Neural cell (in vitro differentiated cells): ENCODE results near the gene XPR1. TPM values are rescaled to one million over a fixed set of nuclear protein-coding genes. Genes with fewer than 3 reads are reported as not detected.

Experiments used
- H2AFZ ChIP-seq: fragments of 200-600, 300-800 bp; sonication (generic), shearing (Covaris generic); 2 replicates; pipeline ENCODE4 v1.6.0; 2014; ENCODE audit warnings: low read depth, mild to moderate bottlenecking, antibody characterized with exemption, low read length, moderate library complexity
- H3F3A ChIP-seq: fragments of 200-600 bp; shearing (Covaris generic); 2 replicates; pipeline ENCODE4 v1.6.1; 2016; ENCODE audit warnings: mild to moderate bottlenecking, moderate library complexity, mixed read lengths, antibody characterized with exemption, low read length; ENCODE audit not compliant: insufficient read depth, poor library complexity, severe bottlenecking
- H3K27ac ChIP-seq: fragments of 200-600, 300-800 bp; sonication (generic), shearing (Covaris generic); 2 replicates; pipeline ENCODE4 v1.5.1; 2014; ENCODE audit warnings: mild to moderate bottlenecking, low read length, moderate library complexity
- H3K27me3 ChIP-seq: fragments of 300-800, 200-600 bp; sonication (generic), shearing (Covaris generic); 2 replicates; pipeline ENCODE4 v1.6.0; 2014; ENCODE audit warnings: mild to moderate bottlenecking, low read depth, low read length, moderate library complexity; ENCODE audit not compliant: insufficient read depth
- H3K36me3 ChIP-seq: fragments of 300-800, 200-600 bp; sonication (generic), shearing (Covaris generic); 2 replicates; pipeline ENCODE4 v1.5.1; 2014; ENCODE audit warnings: mild to moderate bottlenecking, antibody characterized with exemption, low read length, moderate library complexity; ENCODE audit not compliant: insufficient read depth
- H3K4me2 ChIP-seq: fragments of 300-800, 200-600 bp; sonication (generic), shearing (Covaris generic); 2 replicates; pipeline ENCODE4 v1.6.0; 2014; ENCODE audit warnings: mild to moderate bottlenecking, low read length
- H3K4me3 ChIP-seq: fragments of 300-800, 200-600 bp; sonication (generic), shearing (Covaris generic); 2 replicates; pipeline ENCODE4 v1.5.1; 2014; ENCODE audit warnings: mild to moderate bottlenecking, low read length, moderate library complexity
- H3K79me2 ChIP-seq: fragments of 200-600 bp; shearing (Covaris generic); replicated peaks from 2 replicates; pipeline ENCODE4 v1.6.0; 2014; ENCODE audit warnings: mild to moderate bottlenecking, low read length, moderate library complexity; ENCODE audit not compliant: insufficient read depth
- H3K9ac ChIP-seq: fragments of 300-800, 200-600 bp; sonication (generic), shearing (Covaris generic); 2 replicates; pipeline ENCODE4 v1.6.1; 2016; ENCODE audit warnings: mild to moderate bottlenecking, low read length, mixed read lengths
- H3K9me2 ChIP-seq: fragments of 200-600 bp; shearing (Covaris generic); 2 replicates; pipeline ENCODE4 v1.6.1; 2016; ENCODE audit warnings: mild to moderate bottlenecking, low read length, mixed read lengths; ENCODE audit not compliant: insufficient read depth
- H3K9me3 ChIP-seq: fragments of 200-600, 300-800 bp; sonication (generic), shearing (Covaris generic); 2 replicates; pipeline ENCODE4 v1.6.1; 2016; ENCODE audit warnings: mild to moderate bottlenecking, mixed run types, low read length, moderate library complexity, mixed read lengths
- H4K20me1 ChIP-seq: fragments of 200-600 bp; shearing (Covaris generic); 2 replicates; pipeline ENCODE4 v1.6.1; 2016; ENCODE audit warnings: mild to moderate bottlenecking, mixed run types; ENCODE audit not compliant: insufficient read depth
- EP300 ChIP-seq: fragments of 450-650 bp; conservative IDR thresholded peaks from 2 replicates; pipeline ENCODE4 v1.6.1; 2014; ENCODE audit warnings: antibody characterized with exemption, mild to moderate bottlenecking, moderate library complexity; ENCODE audit not compliant: poor library complexity, severe bottlenecking
- EZH2 ChIP-seq: fragments of 200-600, 300-800 bp; shearing (Covaris generic), sonication (generic); IDR thresholded peaks from 2 replicates; pipeline ENCODE4 v1.6.1; 2014; ENCODE audit warnings: antibody characterized with exemption, low read length, borderline replicate concordance, mild to moderate bottlenecking; ENCODE audit not compliant: insufficient read depth, poor library complexity, severe bottlenecking
- MXI1 ChIP-seq: fragments of 450-650 bp; conservative IDR thresholded peaks from 2 replicates; pipeline ENCODE4 v1.6.1; 2014; ENCODE audit warnings: antibody characterized with exemption, mild to moderate bottlenecking; ENCODE audit not compliant: poor library complexity, severe bottlenecking
- POLR2AphosphoS5 ChIP-seq: IDR thresholded peaks from 2 replicates; pipeline ENCODE4 v1.6.1; 2012
- RAD21 ChIP-seq: fragments of 450-650 bp; conservative IDR thresholded peaks from 2 replicates; pipeline ENCODE4 v1.6.1; 2014; ENCODE audit warnings: antibody characterized with exemption, mild to moderate bottlenecking, moderate library complexity
- SMC3 ChIP-seq: fragments of 450-650 bp; conservative IDR thresholded peaks from 2 replicates; pipeline ENCODE4 v1.6.1; 2014; ENCODE audit warnings: antibody characterized with exemption, mild to moderate bottlenecking, moderate library complexity; ENCODE audit not compliant: poor library complexity
- TAF1 ChIP-seq: IDR thresholded peaks from 2 replicates; pipeline ENCODE4 v1.6.1; 2012; ENCODE audit warnings: low read depth
- polyA plus RNA-seq: library from polyadenylated mRNA; depleted of rRNA; stranded (reverse); fragments of >200 nt; gene quantifications from 2 replicates; pipeline ENCODE4 v1.2.3, GENCODE V29; 2014
- TF ChIP-seq, protein P1 (sequence below): fragments of 450-650 bp; IDR thresholded peaks from 2 replicates; pipeline ENCODE4 v1.5.1; 2014; ENCODE audit warnings: antibody characterized with exemption, mild to moderate bottlenecking, moderate library complexity; ENCODE audit not compliant: poor library complexity, severe bottlenecking
- TF ChIP-seq, protein P2 (sequence below): IDR thresholded peaks from 2 replicates; pipeline ENCODE4 v1.6.1; 2012; ENCODE audit warnings: borderline replicate concordance

The XPR1 gene
- polyA plus RNA-seq, 1 donor from 2014 or later: 185 TPM

DNA sequence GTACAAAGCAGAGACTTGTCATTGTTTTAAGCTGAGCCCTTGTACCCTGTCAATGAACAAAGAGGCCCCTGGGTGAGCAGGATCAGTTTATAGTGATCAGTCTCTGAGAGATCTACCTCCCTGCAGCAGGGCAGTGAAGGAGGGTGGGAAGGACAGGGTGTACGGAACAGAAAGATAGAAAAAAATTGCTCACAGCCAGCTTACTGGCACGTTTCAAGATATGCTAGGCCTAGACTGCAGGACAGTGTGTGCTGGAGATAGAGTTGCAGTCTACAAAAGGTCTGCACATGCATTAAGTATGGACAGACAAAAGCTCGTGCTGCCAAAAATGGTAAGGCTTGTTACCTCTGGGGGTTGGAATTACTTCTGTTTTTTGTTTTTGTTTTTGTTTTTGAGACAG lies 38.4 kb upstream of the XPR1 start:
- no peak overlapping the region for H3K4me3 ChIP-seq
- H3K79me2 ChIP-seq: no peaks in the 10 kb centered on the region
- no peaks in the 10 kb centered on the region for H3K27me3 ChIP-seq
- H3K9ac ChIP-seq: no peak overlapping the region
- peak overlapping the region; percentile 16 for H2AFZ ChIP-seq
- no peak overlapping the region for H3K4me2 ChIP-seq
- no peaks in the 10 kb centered on the region for H3K36me3 ChIP-seq
- no peaks in the 10 kb centered on the region for H3K9me2 ChIP-seq
- no peaks in the 10 kb centered on the region for H3K9me3 ChIP-seq
- TF ChIP-seq, protein P1, sequence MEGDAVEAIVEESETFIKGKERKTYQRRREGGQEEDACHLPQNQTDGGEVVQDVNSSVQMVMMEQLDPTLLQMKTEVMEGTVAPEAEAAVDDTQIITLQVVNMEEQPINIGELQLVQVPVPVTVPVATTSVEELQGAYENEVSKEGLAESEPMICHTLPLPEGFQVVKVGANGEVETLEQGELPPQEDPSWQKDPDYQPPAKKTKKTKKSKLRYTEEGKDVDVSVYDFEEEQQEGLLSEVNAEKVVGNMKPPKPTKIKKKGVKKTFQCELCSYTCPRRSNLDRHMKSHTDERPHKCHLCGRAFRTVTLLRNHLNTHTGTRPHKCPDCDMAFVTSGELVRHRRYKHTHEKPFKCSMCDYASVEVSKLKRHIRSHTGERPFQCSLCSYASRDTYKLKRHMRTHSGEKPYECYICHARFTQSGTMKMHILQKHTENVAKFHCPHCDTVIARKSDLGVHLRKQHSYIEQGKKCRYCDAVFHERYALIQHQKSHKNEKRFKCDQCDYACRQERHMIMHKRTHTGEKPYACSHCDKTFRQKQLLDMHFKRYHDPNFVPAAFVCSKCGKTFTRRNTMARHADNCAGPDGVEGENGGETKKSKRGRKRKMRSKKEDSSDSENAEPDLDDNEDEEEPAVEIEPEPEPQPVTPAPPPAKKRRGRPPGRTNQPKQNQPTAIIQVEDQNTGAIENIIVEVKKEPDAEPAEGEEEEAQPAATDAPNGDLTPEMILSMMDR: no peak
- TF ChIP-seq, protein P2, sequence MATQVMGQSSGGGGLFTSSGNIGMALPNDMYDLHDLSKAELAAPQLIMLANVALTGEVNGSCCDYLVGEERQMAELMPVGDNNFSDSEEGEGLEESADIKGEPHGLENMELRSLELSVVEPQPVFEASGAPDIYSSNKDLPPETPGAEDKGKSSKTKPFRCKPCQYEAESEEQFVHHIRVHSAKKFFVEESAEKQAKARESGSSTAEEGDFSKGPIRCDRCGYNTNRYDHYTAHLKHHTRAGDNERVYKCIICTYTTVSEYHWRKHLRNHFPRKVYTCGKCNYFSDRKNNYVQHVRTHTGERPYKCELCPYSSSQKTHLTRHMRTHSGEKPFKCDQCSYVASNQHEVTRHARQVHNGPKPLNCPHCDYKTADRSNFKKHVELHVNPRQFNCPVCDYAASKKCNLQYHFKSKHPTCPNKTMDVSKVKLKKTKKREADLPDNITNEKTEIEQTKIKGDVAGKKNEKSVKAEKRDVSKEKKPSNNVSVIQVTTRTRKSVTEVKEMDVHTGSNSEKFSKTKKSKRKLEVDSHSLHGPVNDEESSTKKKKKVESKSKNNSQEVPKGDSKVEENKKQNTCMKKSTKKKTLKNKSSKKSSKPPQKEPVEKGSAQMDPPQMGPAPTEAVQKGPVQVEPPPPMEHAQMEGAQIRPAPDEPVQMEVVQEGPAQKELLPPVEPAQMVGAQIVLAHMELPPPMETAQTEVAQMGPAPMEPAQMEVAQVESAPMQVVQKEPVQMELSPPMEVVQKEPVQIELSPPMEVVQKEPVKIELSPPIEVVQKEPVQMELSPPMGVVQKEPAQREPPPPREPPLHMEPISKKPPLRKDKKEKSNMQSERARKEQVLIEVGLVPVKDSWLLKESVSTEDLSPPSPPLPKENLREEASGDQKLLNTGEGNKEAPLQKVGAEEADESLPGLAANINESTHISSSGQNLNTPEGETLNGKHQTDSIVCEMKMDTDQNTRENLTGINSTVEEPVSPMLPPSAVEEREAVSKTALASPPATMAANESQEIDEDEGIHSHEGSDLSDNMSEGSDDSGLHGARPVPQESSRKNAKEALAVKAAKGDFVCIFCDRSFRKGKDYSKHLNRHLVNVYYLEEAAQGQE: no peak
- no peak for TF ChIP-seq SMC3
- no peak for TF ChIP-seq MXI1
- no peak for TF ChIP-seq RAD21
- TF ChIP-seq POLR2AphosphoS5: no peak
- no peak for TF ChIP-seq EP300
- TF ChIP-seq EZH2: no peak
- TF ChIP-seq TAF1: no peak
- H3K27ac ChIP-seq: no peak overlapping the region
- H4K20me1 ChIP-seq: no peaks in the 10 kb centered on the region
- H3F3A ChIP-seq: no peaks in the 10 kb centered on the region

DNA sequence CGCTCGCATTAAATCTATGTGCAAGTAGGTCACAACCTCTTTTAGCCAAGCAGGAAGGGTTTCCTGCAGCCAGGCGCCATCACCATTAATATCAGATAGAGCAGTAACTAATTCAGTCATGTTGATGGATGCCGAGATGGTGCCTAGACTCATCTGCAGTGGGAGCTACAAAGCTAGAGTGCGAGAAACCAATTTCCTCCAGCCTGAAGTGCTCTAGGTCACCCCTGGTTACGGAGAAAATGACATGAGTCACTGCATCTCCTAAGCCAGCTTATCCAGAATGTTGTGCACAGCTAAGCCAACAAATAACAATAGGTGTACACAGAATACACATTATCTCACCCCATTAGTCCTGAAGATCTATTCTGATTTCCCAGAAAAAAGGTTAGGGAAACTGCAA lies 37.1 kb upstream of the XPR1 start:
- H3K4me3 ChIP-seq: no peak overlapping the region
- no peaks in the 10 kb centered on the region for H3F3A ChIP-seq
- H2AFZ ChIP-seq: no peak overlapping the region
- TF ChIP-seq SMC3 (no peak), EP300 (peak; percentile 32), MXI1 (no peak), POLR2AphosphoS5 (peak; percentile 59), EZH2 (no peak), RAD21 (no peak), TAF1 (no peak)
- TF ChIP-seq, protein P2: peak; percentile 40
- TF ChIP-seq, protein P1: no peak
- H4K20me1 ChIP-seq: no peaks in the 10 kb centered on the region
- H3K4me2 ChIP-seq: no peak overlapping the region
- no peak overlapping the region for H3K9ac ChIP-seq
- no peaks in the 10 kb centered on the region for H3K79me2 ChIP-seq
- no peaks in the 10 kb centered on the region for H3K27me3 ChIP-seq
- H3K9me2 ChIP-seq: no peaks in the 10 kb centered on the region
- H3K27ac ChIP-seq: peak overlapping the region; percentile 31
- no peaks in the 10 kb centered on the region for H3K36me3 ChIP-seq
- H3K9me3 ChIP-seq: no peaks in the 10 kb centered on the region
